Stimulated activated CD4-positive, alpha-beta T cell treated with anti-CD3 and anti-CD28 coated beads, TNF-alpha, amount 100 ng/mL, for 1 hour (primary cell): ENCODE data around the gene NIT2.
"Not testable (repeated sequence)": the region's sequence is repeated elsewhere in the genome, so short reads cannot be mapped to it uniquely, and the experiment has no call there.

ENCODE experiments used
- DNase-seq, 3 donors: peaks; one replicate each; pipeline ENCODE4 v3.0.0-alpha.2; 2020; ENCODE audit warnings: low read depth in 3 of 3, low spot score in 1 of 3

The NIT2 gene

DNA sequence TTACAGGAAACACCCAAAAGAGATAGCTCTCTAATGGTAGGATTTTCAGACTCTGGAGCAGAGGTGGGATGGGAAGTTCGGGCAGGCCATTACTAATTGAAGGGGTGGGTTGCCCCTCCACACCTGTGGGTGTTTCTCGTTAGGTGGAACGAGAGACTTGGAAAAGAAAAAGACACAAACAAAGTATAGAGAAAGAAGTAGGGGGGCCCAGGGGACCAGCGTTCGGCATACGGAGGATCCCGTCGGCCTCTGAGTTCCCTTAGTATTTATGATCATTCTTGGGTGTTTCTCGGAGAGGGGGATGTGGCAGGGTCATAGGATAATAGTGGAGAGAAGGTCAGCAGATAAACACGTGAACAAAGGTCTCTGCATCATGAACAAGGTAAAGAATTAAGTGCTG, 1.7 kb downstream of the NIT2 start:
- not testable (repeated sequence) for DNase-seq

DNA sequence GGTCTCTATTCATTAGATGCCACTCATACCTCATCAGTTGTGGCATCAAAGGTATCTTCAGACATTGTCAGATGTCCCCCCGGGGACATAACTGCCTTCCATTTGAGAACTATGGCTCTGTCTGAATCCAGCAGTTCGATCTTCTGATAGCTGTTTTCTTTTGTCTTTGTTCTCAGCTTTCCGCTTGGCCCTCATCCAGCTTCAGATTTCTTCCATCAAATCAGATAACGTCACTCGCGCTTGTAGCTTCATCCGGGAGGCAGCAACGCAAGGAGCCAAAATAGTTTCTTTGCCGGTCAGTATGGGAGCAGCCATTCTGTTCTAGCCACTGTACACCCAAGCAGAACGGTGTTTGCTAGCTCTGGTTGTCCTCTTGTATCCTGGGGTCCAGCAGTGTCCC, 4.4 kb downstream of the NIT2 start:
- DNase-seq: no peak

DNA sequence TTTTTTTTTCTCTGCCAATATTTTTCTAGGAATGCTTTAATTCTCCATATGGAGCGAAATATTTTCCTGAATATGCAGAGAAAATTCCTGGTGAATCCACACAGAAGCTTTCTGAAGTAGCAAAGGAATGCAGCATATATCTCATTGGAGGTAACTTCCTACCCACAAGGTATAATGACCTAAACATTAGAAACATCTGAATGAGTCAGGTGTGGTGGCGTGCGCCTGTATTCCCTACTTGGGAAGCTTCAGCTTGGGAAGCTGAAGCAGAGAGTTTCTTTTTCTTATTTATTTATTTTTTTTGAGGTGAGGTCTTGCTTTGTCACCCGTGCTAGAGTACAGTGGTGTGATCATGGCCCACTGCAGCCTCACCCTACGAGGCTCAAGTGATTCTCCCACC, 5.2 kb downstream of the NIT2 start:
- DNase-seq: no peak

DNA sequence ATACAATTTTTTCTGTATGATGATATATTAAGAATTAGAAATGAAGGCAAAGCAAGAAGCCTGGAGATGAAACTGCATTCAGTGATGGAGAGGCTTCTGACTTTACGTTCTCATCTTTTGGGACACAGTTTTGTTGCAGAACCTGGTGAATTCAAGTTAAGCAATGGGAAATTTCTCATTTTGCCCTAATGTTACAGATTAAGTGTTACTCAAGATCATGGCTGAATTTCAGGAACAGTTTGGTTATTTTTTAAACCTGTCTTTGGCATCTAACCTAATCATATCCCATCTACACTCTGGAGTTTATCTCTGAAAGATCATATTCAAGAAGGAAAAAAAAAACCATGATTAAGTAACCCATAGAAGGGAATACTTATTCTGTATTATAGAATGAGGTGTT, 6.0 kb downstream of the NIT2 start:
- no peak for DNase-seq

DNA sequence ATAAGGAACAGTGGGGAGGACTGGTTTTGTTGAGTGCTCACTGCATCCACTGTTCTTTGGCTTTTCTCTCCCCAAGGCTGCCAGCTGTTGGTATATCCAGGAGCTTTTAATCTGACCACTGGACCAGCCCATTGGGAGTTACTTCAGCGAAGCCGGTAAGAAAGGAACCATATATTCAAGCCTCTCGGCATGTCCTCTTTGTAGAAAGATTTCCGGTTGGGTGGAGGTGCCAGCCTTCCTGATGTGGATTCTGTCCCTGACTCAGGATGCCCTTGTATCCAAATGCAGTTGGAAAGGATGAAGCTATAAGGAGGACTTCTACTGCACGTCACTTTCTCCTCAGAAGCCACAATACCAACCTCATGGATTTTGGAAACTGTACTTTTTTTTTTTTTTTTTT, 14.2 kb downstream of the NIT2 start:
- DNase-seq: no peak

DNA sequence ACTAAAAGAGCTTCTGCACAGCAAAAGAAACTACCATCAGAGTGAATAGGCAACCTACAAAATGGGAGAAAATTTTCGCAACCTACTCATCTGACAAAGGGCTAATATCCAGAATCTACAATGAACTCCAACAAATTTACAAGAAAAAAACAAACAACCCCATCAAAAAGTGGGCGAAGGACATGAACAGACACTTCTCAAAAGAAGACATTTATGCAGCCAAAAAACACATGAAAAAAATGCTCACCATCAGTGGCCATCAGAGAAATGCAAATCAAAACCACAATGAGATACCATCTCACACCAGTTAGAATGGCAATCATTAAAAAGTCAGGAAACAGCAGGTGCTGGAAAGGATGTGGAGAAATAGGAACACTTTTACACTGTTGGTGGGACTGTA, 17.2 kb downstream of the NIT2 start:
- not testable (repeated sequence) for DNase-seq

DNA sequence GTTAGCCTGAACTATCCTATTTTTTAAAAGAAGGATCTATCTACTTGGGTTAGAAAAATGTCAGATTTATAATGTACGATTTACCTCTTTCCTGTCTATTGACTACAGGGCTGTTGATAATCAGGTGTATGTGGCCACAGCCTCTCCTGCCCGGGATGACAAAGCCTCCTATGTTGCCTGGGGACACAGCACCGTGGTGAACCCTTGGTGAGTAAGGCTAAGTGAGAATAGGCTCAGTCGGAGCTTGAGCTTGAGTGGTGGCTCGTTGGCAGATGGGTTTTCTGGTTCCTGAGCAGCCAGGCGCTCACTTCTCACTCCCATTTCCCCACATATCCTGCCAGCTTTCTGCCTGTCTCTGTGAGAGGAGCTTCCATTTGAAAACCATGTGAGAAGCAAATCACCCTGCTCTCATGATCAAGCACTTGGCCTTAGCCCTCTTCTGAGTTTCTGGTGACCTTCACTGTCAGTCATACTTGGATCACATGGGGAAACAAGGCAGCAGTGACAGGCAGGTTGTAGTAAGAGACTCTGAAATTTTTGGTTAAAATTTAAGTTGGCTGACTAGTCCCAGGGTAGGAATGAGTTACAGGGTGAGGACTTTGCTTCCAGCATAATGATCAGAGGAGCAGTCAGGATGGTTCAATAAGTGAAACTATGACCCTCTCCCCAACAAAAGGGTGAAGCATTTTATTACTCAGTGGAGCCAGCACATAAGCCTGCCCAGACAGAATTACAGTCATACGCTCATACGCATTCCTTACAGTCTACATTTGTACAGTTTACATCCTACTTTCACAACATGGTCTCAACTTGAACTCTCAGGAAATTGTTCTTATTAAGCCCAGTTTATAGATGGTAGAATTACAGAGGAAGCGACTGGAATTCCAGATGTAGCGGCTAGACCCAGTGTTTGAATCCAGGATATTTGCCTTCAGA, 18.0 kb downstream of the NIT2 start:
- no peak for DNase-seq

DNA sequence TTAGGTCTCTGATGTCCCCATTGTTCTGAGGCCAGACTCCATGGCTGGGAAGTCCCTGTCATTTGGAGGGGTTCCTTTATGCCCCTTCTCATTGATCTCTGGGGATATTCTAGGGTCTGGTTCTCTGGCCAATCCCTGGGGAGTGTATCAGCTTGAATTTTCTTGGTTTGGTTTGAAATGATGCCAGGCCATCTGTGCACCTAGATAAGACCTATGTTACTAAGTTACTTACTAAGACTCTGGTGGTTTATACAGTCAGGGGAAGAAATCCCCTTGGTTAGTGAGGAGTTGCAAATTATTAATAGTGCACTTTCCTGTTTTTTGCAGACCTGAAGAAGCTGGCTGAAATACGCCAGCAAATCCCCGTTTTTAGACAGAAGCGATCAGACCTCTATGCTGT, 20.3 kb downstream of the NIT2 start:
- DNase-seq: no peak

DNA sequence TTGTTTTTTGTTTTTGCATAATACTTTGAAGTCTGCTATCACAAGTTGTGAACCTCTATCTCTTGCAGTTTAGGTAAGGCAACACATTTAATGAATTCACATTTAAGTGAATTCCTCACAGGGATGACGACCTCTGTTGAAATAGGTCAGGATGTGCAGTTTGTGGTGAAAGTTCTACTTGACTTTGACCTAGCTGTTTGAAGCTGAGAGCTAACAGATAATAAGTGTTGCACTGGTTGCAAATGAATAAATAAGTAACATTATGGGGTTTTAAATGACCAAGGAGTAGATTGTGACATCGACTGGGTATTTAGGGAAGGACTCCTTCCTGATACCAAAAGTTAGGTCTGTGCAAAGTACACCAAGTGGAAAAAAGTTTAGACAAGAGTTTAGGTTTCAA, 23.9 kb downstream of the NIT2 start:
- DNase-seq: no peak

DNA sequence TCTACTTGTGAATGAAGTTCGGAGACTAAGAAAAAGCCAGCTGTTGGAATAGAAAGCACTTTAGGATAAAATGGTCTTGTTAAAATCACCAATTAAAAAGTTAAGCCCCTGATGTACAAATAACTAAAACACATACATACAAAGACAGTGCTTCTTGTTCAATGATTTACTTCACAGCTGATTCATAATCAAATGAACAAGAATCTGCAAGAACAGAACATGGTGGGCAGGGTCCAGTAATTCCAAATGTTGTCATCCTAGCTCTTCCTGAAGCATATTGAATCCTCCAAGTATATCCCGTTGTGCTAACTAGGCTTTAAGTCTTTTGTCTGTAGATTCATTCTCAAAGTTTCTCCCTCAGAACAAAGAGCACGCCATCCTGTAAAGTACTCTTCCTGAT, 24.5 kb downstream of the NIT2 start:
- no peak for DNase-seq

DNA sequence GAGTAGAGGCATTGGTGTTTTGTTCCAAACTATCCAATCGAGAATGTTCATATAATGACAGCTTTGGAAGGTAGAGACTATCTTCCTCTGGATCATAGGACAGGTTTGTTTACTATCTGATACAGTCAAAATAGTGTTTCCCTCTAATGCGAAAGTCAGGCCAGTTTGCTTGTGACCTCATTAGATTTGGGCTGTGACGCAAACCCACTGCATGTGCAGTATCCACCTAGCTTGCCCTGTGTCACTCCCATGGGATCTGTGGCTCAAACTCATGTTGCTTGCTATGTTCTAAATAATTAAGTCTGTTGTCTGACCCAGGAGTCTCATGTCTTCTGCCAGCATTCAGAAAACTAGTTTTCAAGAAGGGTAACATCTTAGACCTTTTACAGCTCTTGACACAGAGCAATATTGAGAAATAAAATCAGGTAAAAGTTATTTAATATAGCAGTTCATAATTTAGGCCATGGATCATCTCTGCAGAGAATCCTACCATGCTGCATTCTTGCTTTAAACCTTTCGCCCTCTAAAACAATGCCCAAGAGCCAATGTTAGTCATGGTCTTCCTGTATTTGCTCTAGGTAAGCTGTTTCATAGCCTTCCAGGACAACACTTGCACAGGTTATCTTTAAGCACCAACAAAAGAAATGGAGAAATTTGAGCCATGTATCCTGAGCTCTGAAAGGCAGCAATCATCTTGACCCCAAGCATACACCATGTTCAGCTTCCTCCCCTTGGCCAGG, 26.4 kb downstream of the NIT2 start:
- no peak for DNase-seq

DNA sequence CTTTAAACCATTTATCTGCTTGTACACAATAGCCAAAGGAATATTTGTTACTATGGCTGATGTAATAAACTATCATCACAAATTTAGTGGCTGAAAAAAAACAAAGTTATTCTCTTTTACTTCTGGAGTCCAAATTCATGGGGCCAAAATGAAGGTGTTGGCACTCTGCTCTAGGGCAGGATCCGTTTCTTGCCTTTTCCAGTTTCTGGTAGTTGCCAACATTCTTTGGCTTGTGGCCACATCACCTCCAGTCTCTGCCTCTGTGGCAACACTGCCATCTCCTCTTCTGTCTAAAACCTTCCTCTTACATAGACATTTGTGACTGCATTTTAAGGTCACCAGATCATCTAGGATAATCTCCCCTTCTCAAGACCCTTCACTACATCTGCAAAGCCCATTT, 27.3 kb downstream of the NIT2 start:
- DNase-seq: no peak

DNA sequence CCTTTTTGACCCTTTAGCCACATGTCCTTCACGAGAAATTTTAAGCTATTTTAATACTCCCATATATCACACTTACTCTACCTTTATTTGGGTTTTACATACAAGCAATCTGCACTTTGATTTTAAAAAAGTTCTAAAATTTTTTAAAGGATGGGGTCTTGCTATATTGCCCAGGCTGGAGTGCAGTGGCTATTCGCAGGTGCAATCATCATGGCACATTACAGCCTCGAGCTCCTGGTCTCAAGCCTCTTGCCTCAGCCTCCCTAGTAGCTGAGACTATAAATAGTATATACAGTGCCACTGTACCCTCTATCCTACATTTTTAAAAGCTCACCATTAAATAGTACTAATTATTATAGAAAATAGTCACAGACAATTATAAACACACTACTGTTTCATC, 29.9 kb downstream of the NIT2 start:
- no peak for DNase-seq

DNA sequence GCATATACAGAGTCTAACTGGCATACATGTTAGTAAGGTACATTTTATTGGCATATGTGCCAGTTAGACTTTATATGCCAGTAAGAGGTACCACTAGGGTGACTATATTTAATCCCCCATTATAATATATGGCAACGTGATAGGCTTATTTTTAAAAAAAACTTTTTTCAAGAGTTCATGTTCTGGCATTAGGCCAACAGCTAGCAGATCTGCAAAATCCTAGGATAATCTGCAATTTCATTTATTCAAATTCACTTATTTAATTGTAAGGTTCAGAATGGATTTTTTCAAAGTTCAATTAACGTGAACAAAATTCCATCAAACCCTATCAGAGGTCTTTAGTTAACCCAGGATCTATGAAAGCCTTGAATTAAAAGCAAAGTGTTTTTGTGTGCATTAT, 31.9 kb downstream of the NIT2 start:
- DNase-seq: no peak

DNA sequence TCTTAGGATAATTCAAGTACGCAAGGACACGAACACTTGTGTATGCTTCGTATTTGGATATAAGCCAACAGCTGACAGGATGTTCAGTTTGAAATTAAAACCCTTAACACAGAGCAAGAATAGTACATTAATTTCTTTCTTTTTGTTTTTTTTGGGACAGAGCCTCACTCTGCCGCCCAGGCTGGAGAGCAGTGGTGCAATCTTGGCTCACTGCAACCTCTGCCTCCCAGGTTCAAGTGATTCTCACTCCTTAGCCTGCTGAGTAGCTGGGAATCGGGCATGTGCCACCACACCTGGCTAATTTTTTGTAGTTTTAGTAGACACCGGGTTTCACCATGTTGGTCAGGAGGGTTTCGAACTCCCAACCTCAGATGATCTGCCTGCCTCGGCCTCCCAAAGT, 33.9 kb downstream of the NIT2 start:
- DNase-seq: no peak

DNA sequence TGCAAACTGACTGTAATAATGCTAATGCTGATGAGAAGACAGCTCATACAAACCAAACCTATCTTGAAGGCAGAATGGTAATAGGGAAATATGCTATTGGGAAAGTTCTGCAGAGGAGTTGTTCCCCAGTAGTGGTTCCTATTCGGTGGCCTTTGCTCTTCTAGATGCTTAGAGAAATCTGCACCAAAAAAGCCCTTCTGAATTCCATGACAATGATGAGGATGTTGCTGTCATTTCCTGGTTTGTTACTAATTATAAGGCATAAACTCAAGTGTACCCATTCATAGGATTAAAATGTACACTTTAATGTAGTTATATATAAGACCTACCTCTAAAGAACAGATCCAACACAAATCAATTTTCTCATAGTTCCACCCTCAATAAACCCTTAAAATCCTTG, 36.2 kb downstream of the NIT2 start:
- no peak for DNase-seq

DNA sequence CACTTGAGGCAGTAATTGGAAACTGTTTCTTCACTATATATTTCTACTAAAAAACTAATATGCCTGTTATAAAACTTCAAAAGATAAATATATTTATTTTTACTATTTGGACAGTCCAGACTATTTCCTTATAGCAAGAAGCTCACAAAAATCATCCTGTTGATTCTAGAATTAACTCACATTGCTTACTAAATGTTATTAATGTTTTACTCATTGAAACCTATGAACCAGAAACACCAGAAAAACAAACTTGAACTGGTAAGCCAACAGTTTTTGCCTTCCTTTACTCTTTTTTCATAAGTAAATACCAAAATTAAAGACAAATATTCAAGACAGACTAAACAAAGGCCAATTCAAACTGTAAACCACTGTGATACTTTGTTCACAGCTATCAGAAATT, 40.0 kb downstream of the NIT2 start:
- no peak for DNase-seq

DNA sequence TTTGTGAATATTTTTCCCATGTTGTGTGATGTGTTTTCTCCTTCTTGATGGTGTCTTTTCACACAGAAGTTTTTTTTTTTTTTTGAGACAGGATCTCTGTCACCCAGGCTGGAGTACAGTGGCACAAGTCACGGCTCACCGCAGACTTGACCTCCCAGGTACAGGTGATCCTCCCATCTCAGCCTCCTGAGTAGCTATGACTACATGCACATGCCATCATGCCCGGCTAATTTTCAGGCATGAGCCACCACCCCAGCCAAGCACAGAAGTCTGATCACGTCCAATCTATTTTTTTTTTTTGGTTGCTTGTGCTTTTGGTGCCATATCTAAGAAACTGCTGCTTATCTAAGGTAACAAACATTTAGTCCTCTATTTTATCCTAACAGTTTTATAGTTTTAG, 41.7 kb downstream of the NIT2 start:
- no peak for DNase-seq

DNA sequence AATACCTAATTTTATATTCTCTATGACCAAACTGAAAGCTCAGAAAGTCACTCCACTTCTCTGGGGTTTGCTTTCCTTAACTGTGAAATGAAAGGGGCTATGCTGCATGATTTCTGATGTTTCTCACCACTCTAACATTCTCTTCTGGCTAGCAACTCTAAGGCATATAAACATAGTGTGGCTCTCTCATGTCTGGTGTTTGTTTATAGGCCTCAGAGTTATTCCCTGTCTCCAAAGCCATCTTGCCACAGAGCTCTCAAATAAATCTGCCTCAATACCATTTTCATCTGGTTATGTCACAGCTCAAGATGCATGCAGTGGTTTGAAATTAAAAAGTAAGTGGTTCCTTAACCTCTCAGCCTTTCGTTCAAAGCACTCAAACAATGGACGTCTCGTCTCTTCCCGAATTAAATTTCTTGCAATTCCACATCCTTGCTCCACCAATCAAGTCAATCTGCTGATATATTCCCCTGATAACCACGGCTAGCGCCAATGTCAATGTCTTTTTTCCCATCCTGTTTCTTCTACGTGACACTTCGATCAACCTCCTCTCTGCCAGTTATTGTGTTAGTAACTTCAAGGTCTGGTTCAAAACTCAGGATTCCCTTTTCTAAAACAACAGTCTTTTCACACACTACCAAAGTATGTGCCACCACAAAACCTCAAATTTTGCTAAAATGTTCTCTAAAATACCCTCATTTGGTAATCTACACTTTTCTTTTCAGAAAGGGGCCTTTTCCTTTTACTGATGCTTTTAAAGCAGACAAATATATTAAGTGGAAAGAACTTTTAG, 50.4 kb downstream of the NIT2 start:
- DNase-seq: no peak

DNA sequence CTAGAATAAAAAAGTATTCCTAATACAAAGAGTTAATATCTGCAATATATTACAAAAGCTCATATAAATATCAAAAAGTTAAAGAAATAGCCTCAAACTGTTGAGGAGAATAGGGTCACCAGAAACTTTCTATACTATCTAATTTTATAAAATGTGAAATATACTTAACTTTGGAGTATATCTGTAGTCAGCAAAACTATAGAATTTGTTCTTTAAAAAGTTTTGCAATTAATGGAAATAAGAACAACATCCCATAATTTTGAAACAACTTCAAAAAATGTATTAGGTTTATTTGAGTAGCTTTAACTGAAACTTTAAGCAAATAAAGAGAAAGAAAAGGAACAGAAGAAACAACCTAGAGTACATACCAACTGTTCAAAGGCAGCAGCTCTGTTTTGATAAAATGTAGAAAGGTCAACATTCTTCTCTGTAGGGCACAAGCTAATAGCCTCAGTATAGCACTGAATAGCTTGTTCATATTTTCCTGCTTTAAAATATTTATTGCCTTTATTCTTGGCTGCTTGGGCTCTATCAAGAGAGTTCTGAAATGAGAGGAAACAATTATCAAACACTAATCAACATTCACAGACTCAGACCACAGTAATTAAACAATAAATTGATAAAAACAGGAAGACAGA, 52.0 kb downstream of the NIT2 start:
- no peak for DNase-seq

DNA sequence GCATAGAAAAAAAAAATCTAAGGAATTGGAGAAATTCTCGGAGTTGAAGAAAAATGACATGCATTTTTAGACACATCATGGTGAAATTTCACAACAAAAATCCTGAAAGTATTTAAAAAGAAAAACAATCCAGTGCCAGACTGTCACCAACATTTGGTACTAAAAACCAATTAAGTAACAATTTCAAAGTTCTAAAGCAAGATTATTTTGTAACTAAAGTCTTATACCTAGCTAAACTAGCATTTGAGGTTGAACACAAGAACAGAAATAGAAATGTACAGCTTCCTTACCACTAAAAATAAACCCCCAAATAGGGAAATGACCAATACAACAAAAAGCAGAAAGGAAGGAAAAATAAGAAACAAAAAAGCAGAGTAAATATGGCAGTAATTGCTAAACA, 54.5 kb downstream of the NIT2 start:
- DNase-seq: no peak
